Fibroblast of skin of right quadriceps (primary cell): Measurements from ENCODE around the gene SULT6B1.

Source experiments
- DNase-seq: peaks from one replicate; pipeline ENCODE4 v3.0.0-alpha.2; 2013

The SULT6B1 gene

GRCh38 chr2:37146062-37146461, 42.4 kb downstream of the SULT6B1 start:
- no peak for DNase-seq

- peak; percentile 44 for DNase-seq
Observed at GRCh38 chr2:37143974-37144373, 44.5 kb downstream of the SULT6B1 start.

GRCh38 chr2:37142546-37142945, 45.9 kb downstream of the SULT6B1 start:
- DNase-seq, result no peak

- no peak for DNase-seq
Observed at GRCh38 chr2:37132914-37133313, 55.6 kb downstream of the SULT6B1 start.

DNA sequence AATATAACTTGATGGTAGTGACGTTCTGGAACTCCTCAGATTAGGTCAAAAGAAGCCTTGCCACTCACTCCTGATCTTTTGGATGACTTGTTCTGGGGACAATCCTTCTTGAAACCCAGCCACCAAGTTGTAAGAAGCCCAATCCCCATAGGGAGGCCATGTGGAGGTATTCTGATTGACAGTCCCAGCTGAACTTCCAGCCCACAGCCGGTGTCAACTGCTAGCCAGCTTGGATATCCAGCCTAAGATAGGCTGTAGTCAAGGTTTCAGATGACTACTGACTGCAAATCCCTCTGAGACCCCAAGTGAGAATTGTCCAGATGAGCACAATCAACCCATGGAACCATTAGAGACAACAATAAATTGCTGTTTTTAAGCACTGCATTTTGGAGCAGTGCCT, 63.1 kb downstream of the SULT6B1 start:
- no peak for DNase-seq

DNA sequence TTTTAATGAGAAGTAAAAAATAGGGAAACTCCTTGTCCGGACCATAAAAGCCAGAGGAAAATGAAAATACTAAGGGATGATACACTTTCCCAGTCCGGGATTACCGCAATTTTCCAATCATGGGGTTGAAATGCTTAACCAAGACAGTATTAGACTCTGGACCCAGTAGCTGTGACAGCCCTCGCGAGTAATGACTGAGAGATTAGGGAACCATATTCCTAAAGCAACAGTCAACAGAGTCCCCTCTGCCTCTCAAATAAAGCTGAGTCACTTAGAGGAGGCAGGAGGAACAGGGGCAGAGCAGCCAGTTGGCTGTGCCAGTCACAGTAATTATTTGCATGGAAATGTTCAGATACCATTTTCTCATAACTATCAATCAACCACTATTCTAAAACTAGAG, 69.3 kb downstream of the SULT6B1 start:
- no peak for DNase-seq
